GM19193 (cell line): ENCODE data around the gene QPCTL.

Source experiments
- POLR2A ChIP-seq: IDR thresholded peaks from 4 replicates; pipeline ENCODE4 v1.6.1; 2011; ENCODE audit not compliant: insufficient read depth, insufficient read length; ENCODE audit errors: extremely low read depth

The QPCTL gene

DNA sequence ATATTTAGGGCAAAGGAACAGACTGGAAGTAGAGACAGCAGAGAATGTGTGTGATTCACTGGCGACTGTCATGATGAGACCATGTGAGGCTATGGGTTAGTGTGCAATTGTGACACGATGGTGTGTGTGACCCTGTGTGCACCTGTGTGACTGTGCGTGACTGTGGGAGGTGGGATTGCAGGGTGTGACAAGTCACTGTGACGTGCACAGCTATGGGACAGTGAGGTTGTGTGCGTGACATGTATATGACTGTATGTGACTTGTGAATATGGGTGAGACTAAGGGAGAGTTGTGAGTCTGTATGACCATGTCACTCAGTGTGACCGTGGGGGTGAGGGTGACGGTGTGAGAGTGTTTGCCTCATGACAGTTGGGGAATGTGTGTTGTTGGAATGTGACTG, 27.9 kb upstream of the QPCTL start:
- TF ChIP-seq POLR2A = no peak

DNA sequence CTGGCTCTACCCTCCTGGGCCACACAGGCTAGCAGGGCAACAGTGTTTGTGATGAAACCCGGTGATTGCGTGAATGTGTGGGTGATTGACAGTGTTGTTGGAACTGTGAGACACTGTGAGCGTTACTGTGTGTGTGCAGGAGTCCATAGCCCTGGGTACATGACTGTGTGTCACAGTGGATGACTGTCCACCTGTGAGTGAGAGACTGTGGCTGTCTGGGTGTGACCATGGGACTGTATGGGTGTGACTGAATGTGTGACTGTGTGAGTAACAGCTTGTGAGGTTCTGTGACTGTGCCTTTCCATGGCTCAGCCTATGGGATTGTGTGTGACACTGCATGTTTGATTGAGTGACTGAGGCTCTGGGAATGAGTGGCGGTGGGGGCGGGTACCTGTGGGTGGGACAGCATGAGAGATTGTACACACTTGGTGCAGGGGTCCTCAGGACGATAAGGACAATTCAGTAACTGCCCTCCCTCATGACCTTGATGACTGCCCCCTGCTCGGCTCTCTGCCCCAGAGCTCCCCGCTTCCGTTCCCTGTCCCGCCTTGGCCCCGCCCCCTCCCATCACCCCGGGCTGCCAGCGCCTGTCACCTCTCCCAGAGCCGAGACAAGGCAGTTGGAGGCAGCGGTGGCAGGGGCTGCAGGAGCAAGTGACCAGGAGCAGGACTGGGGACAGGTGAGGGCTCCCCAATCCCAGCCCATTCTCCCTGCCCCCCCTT, 24.7 kb upstream of the QPCTL start, which contains the start of gene GIPR:
Gene GIPR, plus strand, starts transcription at position 602 of the 722 bp plus-strand sequence. CDS start 1,300 bp downstream, outside the sequence.
- TF ChIP-seq POLR2A = peak; percentile 66

DNA sequence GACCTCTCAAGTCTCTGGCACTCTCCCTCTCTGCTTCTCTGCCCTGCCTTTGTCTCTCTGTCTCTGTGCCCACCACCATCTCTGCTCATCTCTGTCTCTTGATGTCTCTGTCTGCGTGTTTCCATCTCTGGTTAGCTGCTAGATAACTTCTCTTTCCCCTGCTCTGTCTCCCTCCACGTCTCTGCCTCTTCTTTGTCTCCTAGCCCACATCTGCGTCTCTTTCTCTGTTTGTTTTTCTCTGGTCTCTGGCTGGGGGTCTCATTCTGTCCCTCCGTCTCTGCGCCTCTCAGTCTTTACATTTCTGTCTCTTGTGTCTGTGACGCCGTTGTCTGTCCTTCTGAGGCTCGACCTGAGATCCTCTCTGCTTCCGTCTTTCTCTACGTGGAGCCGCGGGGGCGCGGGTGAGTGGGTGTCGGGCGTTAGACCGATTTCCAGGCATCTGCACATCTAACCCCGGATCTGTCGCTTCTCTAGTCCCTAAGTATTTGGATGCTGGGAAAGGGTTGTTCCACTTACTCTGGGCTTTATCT, 24.1 kb upstream of the QPCTL start:
- TF ChIP-seq POLR2A = no peak

DNA sequence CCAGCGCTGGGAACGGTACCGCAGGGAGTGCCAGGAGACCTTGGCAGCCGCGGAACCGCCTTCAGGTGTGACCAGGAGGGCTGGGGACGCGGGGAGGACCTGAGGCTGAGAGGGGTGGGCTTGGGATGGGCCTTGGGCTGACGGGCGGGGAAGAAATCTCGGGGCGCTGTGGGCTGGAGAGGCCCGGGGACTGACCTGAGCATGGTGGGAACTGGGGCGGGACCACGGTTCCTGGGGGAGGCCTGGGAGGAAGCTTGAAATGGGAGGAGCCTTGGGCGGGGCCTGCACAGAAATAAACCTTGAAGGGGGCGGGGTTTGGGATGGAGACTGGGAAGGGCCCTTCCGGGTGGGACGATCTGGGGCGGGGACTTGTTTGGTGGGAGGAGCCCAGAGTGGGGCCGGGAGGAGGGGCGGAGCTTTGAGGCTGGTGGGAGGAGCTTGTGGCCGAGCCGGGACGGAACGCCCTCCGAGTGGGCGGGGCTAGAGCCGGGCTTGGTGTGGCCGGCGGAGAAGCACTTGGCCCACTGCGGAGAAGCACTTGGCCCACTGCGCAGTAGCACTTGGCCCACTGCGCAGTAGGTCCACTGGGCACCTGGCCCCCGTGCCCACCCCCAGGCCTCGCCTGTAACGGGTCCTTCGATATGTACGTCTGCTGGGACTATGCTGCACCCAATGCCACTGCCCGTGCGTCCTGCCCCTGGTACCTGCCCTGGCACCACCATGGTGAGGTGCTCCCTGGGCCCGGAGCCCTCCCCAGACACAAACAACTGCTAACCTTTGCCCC, 21.6 kb upstream of the QPCTL start:
- peak; percentile 41 for TF ChIP-seq POLR2A

DNA sequence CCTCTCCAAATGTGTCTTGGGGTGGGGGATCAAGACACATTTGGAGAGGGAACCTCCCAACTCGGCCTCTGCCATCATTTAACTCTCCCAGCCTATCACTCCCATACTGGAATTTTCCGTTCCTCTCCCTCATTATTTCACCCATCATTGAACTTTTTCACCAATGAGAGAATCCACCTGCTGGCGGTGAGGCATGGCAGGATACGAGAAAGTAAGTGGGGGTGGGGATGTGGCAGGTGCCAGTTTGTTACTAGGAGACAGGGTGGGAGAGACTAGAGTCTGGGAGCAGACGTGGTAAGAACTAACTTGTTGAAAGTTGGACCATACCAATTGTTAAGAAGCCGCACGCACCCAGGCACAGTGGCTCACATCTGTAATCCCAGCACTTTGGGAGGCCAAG, 17.5 kb upstream of the QPCTL start:
- no peak for TF ChIP-seq POLR2A

DNA sequence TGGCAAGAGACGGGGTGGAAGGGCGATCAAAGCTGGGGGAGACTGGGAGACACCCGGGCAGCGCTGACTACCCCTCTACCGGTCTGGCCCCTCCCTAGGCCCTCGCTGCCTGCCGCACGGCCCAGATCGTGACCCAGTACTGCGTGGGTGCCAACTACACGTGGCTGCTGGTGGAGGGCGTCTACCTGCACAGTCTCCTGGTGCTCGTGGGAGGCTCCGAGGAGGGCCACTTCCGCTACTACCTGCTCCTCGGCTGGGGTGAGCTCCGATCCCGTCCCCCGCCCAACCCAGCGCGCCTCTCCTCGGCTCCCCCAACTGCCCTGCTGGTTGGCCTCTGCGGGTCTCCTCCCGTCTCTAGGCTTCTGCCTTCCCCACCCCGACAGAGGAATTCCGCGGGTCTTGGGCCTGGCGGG, 15.6 kb upstream of the QPCTL start:
- no peak for TF ChIP-seq POLR2A

DNA sequence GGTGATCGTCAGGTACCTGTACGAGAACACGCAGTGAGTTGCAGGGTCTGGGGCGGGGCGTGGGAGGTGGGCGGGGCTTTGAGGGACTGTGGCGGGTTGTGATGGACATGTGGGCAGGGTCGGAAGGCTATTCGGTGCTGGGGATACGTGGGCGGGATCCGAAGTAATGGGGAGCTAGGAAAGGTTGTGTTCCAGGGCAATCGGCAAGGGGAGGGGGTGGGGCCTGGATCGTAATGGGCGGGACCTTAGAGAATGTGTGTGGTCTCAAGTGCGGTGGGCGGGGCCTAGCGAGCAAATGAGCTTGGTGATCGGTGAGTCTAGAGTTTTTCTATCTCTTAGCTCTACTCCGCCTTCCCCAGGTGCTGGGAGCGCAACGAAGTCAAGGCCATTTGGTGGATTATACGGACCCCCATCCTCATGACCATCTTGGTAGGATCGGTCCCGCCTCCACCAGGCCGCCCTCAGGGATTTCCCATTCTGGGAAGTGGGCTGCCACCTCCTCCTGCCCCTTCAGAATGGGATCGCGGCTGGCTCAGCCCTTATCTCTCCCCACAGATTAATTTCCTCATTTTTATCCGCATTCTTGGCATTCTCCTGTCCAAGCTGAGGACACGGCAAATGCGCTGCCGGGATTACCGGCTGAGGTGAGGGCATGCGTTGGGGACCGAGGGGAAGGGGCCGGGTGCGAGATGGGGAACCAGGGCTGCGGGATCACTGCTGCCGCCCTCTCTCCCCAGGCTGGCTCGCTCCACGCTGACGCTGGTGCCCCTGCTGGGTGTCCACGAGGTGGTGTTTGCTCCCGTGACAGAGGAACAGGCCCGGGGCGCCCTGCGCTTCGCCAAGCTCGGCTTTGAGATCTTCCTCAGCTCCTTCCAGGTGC, 14.9 kb upstream of the QPCTL start:
- TF ChIP-seq POLR2A = no peak

DNA sequence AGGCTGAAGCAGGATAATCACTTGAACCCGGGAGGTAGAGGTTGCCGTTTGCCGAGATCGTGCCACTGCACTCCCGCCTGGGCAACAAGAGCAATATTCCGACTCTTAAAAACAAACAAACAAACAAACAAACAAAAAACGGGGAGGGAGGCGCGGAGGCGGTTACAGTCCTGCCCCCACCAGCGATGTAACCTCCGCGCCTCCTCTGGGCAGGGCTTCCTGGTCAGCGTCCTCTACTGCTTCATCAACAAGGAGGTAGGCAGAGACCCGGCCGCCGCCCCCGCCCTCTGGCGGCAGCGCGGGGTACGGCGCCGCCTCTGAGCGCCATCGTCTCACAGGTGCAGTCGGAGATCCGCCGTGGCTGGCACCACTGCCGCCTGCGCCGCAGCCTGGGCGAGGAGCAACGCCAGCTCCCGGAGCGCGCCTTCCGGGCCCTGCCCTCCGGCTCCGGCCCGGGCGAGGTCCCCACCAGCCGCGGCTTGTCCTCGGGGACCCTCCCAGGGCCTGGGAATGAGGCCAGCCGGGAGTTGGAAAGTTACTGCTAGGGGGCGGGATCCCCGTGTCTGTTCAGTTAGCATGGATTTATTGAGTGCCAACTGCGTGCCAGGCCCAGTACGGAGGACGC, 11.0 kb upstream of the QPCTL start:
- no peak for TF ChIP-seq POLR2A

DNA sequence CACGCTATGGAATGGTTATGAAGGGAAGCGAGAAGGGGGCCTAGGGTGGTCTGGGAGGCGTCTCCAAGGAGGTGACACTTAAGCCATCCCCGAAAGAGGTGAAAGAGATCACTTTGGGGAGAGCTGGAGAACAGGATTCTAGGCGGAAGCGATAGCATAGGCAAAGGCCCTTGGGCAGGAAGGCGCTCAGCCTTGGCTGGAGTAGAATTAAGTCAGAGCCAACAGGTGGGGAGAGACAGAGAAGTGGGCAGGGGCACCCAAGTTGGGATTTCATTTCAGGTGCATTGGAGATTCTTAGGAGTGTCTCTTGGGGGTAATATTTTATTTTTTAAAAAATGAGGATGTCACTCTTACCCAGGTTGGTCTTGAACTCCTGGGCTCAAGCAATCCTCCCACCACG, 10.3 kb upstream of the QPCTL start:
- no peak for TF ChIP-seq POLR2A

DNA sequence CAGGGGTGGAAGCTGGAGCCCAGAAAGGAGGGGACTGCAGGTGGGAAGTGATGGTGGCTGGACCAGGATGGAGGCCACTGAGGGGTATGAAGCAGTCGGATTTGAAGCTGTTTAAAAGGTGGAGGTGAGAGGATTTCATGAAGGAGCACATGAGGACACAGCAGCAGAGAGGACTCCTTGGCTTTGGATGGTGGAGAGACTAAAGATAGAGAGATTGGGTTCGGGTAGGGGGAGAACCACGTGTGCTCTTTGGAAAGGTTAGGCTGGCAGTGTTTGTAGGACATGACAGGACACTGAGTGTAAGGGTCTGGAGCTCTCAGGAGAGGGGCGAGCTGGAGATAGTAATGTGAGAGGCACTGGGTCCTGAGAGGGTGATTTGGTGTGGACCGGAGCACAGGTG, 9.6 kb upstream of the QPCTL start:
- no peak for TF ChIP-seq POLR2A

DNA sequence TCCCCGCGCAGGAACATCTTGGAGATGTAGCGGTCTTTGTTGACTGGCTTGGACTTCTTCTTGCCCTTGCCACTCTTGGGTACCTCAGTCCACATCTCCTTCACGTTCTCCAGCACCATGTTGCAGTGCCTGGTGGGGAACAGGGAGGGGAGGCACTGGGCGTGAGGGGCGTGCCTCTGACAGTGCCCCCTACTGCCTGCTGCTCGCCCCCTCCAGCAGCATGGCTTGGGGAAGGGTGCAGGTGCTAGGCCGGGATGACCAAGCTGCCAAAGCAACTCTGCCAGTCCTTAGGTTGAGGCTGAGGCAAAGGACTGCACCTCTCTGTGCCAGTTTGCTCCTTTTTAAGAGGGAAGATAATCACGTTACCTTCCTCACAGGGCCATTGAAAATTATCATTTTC, 4.9 kb upstream of the QPCTL start:
- no peak for TF ChIP-seq POLR2A

DNA sequence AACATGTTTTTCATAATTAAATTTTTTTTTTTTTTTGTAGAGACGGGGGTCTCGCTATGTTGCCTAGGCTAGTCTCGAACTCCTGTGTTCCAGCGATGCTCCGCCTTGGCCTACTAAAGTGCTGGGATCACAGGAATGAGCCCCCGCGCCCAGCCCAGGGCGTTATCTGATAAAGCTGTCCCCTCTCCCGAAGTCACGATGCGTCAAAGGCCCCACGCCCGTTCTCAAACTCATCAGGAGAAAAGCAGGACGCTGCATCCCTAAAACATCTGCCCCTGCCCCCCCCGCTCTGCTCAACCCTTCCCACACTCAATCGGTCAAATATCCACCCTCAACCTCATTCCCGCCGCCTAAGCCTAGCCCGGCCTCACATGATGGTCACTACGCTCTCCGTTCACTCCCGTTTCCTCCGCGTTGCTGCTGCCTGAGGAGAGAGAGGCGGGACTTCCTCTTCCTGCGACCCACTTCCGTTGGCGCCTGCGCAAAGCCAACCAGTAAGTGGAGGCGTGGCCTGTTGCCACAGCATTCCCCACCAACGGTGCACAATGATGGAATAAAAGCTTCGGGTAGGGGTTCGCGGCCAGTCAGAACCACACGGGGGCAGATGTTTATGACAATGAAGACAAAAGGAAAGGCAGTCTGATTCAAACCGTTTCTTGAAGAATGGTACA, 815 bp upstream of the QPCTL start, which contains the start of gene SNRPD2:
Gene SNRPD2, minus strand, starts transcription at position 438 of the 671 bp plus-strand sequence. Its CDS starts 65 bp downstream, at position 373.
- peak; percentile 97 for TF ChIP-seq POLR2A

DNA sequence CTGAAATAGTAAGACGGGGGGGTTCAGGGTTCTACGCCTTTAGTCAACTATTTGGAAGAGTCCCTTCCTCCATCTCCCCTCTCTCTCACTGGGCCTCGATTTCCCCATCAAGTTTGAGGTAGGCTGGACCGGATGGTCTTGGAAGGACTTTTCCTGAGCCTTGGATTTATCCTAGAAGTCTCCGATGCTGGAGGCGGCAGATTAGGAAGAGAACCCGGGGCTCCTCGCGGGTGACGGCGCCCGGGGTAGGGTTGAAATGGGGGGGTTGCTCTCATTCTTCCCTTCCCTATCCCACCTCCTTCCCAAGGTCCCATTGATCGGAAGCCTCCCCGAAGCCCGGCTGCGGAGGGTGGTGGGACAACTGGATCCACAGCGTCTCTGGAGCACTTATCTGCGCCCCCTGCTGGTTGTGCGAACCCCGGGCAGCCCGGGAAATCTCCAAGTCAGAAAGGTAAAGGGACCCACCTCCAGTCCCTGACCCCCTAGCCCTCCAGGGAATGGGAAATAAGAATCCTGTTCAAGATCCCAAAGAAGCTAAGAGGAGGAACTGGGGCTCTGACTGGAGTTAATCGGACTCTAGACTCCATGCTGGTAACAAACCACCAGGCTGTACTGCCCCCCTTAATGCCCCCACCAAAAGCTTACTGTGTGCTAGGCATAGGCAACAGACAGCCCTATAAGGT, 781 bp downstream of the QPCTL start:
- TF ChIP-seq POLR2A = no peak

DNA sequence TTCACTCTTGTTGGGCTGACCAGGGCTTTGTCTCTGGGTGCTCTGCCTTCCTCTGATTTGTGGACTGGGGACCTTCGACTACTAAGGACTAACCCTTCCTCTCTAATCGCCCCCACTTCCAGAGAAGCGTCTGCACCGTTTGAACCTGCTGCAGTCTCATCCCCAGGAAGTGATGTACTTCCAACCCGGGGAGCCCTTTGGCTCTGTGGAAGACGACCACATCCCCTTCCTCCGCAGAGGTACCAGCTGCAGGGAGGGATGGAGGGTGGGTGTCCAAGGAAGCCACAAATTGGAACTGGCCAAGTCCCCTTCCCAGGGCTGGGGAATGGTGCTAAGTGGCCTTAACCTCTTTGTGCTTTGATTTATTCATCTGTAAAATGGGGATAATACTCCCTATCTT, 9.2 kb downstream of the QPCTL start:
- TF ChIP-seq POLR2A = no peak

DNA sequence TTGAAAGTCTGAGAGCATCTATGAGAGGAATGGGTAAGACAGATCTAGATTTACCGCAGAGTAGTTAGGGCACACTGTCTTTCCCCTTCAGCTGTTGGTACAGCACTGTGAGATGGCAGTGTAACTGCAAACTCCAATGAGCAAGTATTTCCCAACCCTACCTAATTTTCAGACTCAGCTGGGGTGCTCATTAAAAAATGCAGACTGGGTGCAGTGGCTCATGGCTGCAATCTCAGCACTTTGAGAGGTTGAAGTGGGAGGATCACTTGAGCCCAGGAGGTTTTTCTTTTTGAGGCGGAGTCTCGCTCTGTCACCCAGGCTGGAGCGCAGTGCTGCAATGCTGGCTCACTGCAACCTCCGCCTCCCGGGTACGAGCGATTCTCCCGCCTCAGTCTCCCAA, 12.6 kb downstream of the QPCTL start:
- TF ChIP-seq POLR2A = no peak
